Loucy (cell line): Measurements from ENCODE around the gene OR2W1.

Source experiments
- EZH2phosphoT487 ChIP-seq: fragments of 200-600 bp; IDR thresholded peaks from 2 replicates; pipeline ENCODE4 v1.6.1; 2018; ENCODE audit warnings: antibody characterized with exemption, mild to moderate bottlenecking, moderate library complexity, borderline replicate concordance
- TF ChIP-seq, protein P1 (sequence below): fragments of 200-600 bp; sonication (generic); conservative IDR thresholded peaks from 2 replicates; pipeline ENCODE4 v1.5.1; 2014; ENCODE audit warnings: mild to moderate bottlenecking, antibody characterized with exemption, low read length

DNA sequence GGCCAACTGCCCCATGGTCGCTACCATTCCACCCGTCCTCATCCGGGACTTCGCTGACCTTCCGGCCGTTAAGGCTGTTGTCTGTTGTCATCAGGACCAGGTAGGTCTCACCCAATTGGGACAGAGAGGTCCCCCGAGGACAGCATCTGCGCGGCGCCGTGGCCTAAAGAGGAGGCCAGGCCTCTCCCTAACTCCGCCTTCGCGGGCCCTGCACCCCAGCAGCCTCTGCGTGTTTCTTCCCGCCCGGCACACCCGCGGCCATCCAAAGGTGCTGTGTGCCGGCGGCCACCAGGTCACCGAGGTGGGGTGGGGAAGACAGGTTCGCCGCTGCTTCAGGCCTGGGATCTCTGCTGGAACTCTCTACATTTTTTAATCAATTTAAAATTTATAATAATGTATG lies 9.0 kb downstream of the OR2W1 start:
- TF ChIP-seq, protein P1, sequence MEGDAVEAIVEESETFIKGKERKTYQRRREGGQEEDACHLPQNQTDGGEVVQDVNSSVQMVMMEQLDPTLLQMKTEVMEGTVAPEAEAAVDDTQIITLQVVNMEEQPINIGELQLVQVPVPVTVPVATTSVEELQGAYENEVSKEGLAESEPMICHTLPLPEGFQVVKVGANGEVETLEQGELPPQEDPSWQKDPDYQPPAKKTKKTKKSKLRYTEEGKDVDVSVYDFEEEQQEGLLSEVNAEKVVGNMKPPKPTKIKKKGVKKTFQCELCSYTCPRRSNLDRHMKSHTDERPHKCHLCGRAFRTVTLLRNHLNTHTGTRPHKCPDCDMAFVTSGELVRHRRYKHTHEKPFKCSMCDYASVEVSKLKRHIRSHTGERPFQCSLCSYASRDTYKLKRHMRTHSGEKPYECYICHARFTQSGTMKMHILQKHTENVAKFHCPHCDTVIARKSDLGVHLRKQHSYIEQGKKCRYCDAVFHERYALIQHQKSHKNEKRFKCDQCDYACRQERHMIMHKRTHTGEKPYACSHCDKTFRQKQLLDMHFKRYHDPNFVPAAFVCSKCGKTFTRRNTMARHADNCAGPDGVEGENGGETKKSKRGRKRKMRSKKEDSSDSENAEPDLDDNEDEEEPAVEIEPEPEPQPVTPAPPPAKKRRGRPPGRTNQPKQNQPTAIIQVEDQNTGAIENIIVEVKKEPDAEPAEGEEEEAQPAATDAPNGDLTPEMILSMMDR: no peak
- TF ChIP-seq EZH2phosphoT487: no peak
